Astrocyte (in vitro differentiated cells and primary cell): ENCODE results near the gene CSTF2T. TPM values are rescaled to one million over a fixed set of nuclear protein-coding genes. Genes with fewer than 3 reads are reported as not detected.

Experiments used
- DNase-seq: peaks from one replicate; pipeline ENCODE4 v3.0.0-alpha.2; 2010; ENCODE audit warnings: low read depth
- FAIRE-seq: peaks from 2 replicates; lab custom pipeline; 2011; peaks lifted over from hg19 to GRCh38; lab: Jason Lieb, UNC
- H2AFZ ChIP-seq: 2 replicates; pipeline ENCODE4 v1.6.0; 2012; ENCODE audit warnings: low read depth, low read length, inconsistent platforms
- H3K27ac ChIP-seq: 2 replicates; pipeline ENCODE4 v1.5.1; 2011; ENCODE audit warnings: low read depth, low read length, inconsistent platforms
- H3K27me3 ChIP-seq: 2 replicates; pipeline ENCODE4 v1.6.0; 2011; ENCODE audit warnings: low read length, inconsistent platforms; ENCODE audit not compliant: insufficient read depth
- H3K36me3 ChIP-seq: 2 replicates; pipeline ENCODE4 v1.5.1; 2011; ENCODE audit warnings: low read length, inconsistent platforms; ENCODE audit not compliant: insufficient read depth
- H3K4me1 ChIP-seq: 2 replicates; pipeline ENCODE4 v1.5.1; 2011; ENCODE audit warnings: low read length, inconsistent platforms; ENCODE audit not compliant: insufficient read depth
- H3K4me2 ChIP-seq: 2 replicates; pipeline ENCODE4 v1.6.0; 2012; ENCODE audit warnings: low read length, inconsistent platforms
- H3K4me3 ChIP-seq: 2 replicates; pipeline ENCODE4 v1.5.1; 2011; ENCODE audit warnings: low read depth, mild to moderate bottlenecking, low read length, inconsistent platforms; ENCODE audit not compliant: insufficient read depth
- H3K79me2 ChIP-seq: 2 replicates; pipeline ENCODE4 v1.6.0; 2012; ENCODE audit warnings: mild to moderate bottlenecking, low read length, inconsistent platforms; ENCODE audit not compliant: insufficient read depth
- H3K9ac ChIP-seq: 2 replicates; pipeline ENCODE4 v1.6.0; 2012; ENCODE audit warnings: mild to moderate bottlenecking, low read length, inconsistent platforms
- H3K9me3 ChIP-seq: 2 replicates; pipeline ENCODE4 v1.5.1; 2012; ENCODE audit warnings: low read depth, mild to moderate bottlenecking, low read length, inconsistent platforms; ENCODE audit not compliant: insufficient read depth
- H4K20me1 ChIP-seq: 2 replicates; pipeline ENCODE4 v1.6.0; 2012; ENCODE audit warnings: low read length, inconsistent platforms; ENCODE audit not compliant: insufficient read depth
- H3K27ac Mint-ChIP-seq: one replicate; pipeline ENCODE4 v1.8.0; 2021; ENCODE audit warnings: mild to moderate bottlenecking, mixed read lengths; ENCODE audit not compliant: unreplicated experiment
- H3K27me3 Mint-ChIP-seq: one replicate; pipeline ENCODE4 v1.8.0; 2021; ENCODE audit warnings: low read depth, mixed read lengths; ENCODE audit not compliant: unreplicated experiment
- H3K36me3 Mint-ChIP-seq: one replicate; pipeline ENCODE4 v1.8.0; 2021; ENCODE audit warnings: low read depth, mixed read lengths; ENCODE audit not compliant: unreplicated experiment
- H3K4me1 Mint-ChIP-seq: one replicate; pipeline ENCODE4 v1.8.0; 2021; ENCODE audit warnings: low read depth, mixed read lengths; ENCODE audit not compliant: unreplicated experiment
- H3K4me3 Mint-ChIP-seq: one replicate; pipeline ENCODE4 v1.8.0; 2021; ENCODE audit warnings: mild to moderate bottlenecking, moderate library complexity, mixed read lengths; ENCODE audit not compliant: unreplicated experiment
- H3K9me3 Mint-ChIP-seq: one replicate; pipeline ENCODE4 v1.8.0; 2021; ENCODE audit warnings: mild to moderate bottlenecking, mixed read lengths; ENCODE audit not compliant: unreplicated experiment
- CTCF ChIP-seq: IDR thresholded peaks from 2 replicates; pipeline ENCODE4 v1.5.1; 2011; ENCODE audit warnings: low read depth, mild to moderate bottlenecking, inconsistent platforms, low read length, moderate library complexity; ENCODE audit not compliant: insufficient read depth
- EZH2 ChIP-seq: IDR thresholded peaks from 2 replicates; pipeline ENCODE4 v1.6.1; 2012; ENCODE audit warnings: mild to moderate bottlenecking, low read length, inconsistent platforms; ENCODE audit not compliant: insufficient read depth
- total RNA-seq: library from RNA; stranded (reverse); gene quantifications from 2 replicates; pipeline ENCODE4 v1.2.1, GENCODE V29; 2021

CSTF2T gene
- total RNA-seq, 1 donor from 2014 or later = 22.9 TPM

- Mint-ChIP-seq H3K36me3 (no peaks in the 10 kb centered on the region), H3K9me3 (no peaks in the 10 kb centered on the region), H3K27me3 (no peaks in the 10 kb centered on the region), H3K4me1 (peaks cover 3% of the 10 kb centered on the region), H3K27ac (no peak overlapping the region), H3K4me3 (no peak overlapping the region)
- Histone ChIP-seq H4K20me1 (no peaks in the 10 kb centered on the region), H3K4me3 (no peak overlapping the region), H2AFZ (no peak overlapping the region), H3K9me3 (no peaks in the 10 kb centered on the region), H3K4me2 (no peak overlapping the region), H3K79me2 (no peaks in the 10 kb centered on the region), H3K27me3 (no peaks in the 10 kb centered on the region), H3K9ac (no peak overlapping the region), H3K36me3 (no peaks in the 10 kb centered on the region), H3K27ac (no peak overlapping the region), H3K4me1 (no peaks in the 10 kb centered on the region)
- FAIRE-seq (no peak), DNase-seq (peak; percentile 55)
- TF ChIP-seq EZH2 (no peak), CTCF (no peak)
Measured at GRCh38 chr10:51706225-51706624, 6.8 kb upstream of the CSTF2T start.

GRCh38 chr10:51705774-51706173 lies 6.4 kb upstream of the CSTF2T start:
- FAIRE-seq (no peak), DNase-seq (no peak)
- no peaks in the 10 kb centered on the region for H3K36me3 Mint-ChIP-seq
- no peak overlapping the region for H3K4me3 Mint-ChIP-seq
- H3K4me1 Mint-ChIP-seq = peaks cover 3% of the 10 kb centered on the region
- H3K27ac Mint-ChIP-seq = no peak overlapping the region
- no peak for TF ChIP-seq CTCF
- TF ChIP-seq EZH2 = no peak
- no peaks in the 10 kb centered on the region for H3K9me3 ChIP-seq
- H3K27me3 ChIP-seq = no peaks in the 10 kb centered on the region
- no peaks in the 10 kb centered on the region for H3K27me3 Mint-ChIP-seq
- H3K4me1 ChIP-seq = no peaks in the 10 kb centered on the region
- no peaks in the 10 kb centered on the region for H3K9me3 Mint-ChIP-seq
- H4K20me1 ChIP-seq = no peaks in the 10 kb centered on the region
- H3K4me2 ChIP-seq = no peak overlapping the region
- H3K4me3 ChIP-seq = no peak overlapping the region
- no peak overlapping the region for H2AFZ ChIP-seq
- no peaks in the 10 kb centered on the region for H3K79me2 ChIP-seq
- no peak overlapping the region for H3K9ac ChIP-seq
- no peak overlapping the region for H3K27ac ChIP-seq
- no peaks in the 10 kb centered on the region for H3K36me3 ChIP-seq

DNA sequence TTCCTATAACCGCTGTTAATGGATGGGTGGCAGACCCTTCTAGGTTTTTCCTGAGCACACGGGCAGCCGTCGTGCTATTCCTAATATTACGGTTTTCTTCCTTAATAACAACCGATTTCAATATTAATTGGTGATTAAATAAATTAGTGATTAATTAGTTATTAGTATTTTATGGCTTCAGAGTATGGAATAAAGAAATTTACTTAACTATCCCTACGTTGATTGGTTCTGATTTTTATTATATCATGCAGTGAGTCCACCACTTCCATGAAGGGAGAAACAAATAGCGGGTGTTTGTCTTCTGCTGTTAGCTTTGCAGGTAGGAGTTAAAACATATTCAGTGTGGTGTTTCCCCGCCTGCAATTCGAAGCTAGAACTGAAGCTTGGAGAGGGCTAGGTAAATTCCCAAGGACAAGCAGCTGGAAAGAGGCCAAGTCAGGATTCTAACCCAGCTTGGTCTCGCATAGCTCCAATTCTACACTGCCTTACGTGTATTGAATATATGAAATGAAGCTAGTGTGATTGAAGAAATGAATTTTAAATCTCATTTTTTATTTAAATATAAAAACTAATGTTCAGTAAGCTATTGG lies 928 bp upstream of the CSTF2T start:
- Histone ChIP-seq H2AFZ (peak overlapping the region; percentile 99), H4K20me1 (peaks cover 20% of the 10 kb centered on the region), H3K9ac (peak overlapping the region; percentile 97), H3K79me2 (peaks cover 31% of the 10 kb centered on the region), H3K4me2 (peak overlapping the region; percentile 96), H3K4me3 (peak overlapping the region; percentile 97), H3K27me3 (no peaks in the 10 kb centered on the region), H3K4me1 (peaks cover 19% of the 10 kb centered on the region), H3K27ac (peak overlapping the region; percentile 100), H3K36me3 (no peaks in the 10 kb centered on the region), H3K9me3 (no peaks in the 10 kb centered on the region)
- H3K4me3 Mint-ChIP-seq = peak overlapping the region; percentile 100
- peaks cover 2% of the 10 kb centered on the region for H3K36me3 Mint-ChIP-seq
- peak overlapping the region; percentile 48 for H3K27ac Mint-ChIP-seq
- FAIRE-seq = no peak
- no peaks in the 10 kb centered on the region for H3K27me3 Mint-ChIP-seq
- DNase-seq = peak; percentile 32
- H3K4me1 Mint-ChIP-seq = peaks cover 20% of the 10 kb centered on the region
- TF ChIP-seq CTCF = no peak
- no peak for TF ChIP-seq EZH2
- no peaks in the 10 kb centered on the region for H3K9me3 Mint-ChIP-seq
